IMR-90 (cell line): Measurements from ENCODE around the gene PDRG1. TPM values are rescaled to one million over a fixed set of nuclear protein-coding genes. Genes with fewer than 3 reads are reported as not detected.

Experiments used
- ATAC-seq: fragments of 200-7000 bp; cut with Tn5 transposase; 2 replicates; pipeline ENCODE4 v1.9.1; 2020; ENCODE audit warnings: low read depth, mild to moderate bottlenecking, moderate library complexity
- BruUV-seq: library from RNA; stranded (reverse); fragments of 400-500 nt; replicated peaks from 2 replicates; lab custom pipeline; 2021; lab: Mats Ljungman, UMichigan
- CTCF ChIA-PET: fragments of 300-600 bp; formaldehyde crosslinking; extraction: SDS; loops from one replicate; lab custom pipeline; 2021; ENCODE audit warnings: antibody characterized with exemption; lab: Yijun Ruan, JAX
- POLR2A ChIA-PET: fragments of 300-600 bp; sonication (Branson Sonifier 250); formaldehyde crosslinking; loops from one replicate; lab custom pipeline; 2022; ENCODE audit warnings: antibody characterized with exemption; ENCODE audit not compliant: unreplicated experiment; lab: Charles Lee
- DNase-seq: peaks from one replicate; pipeline ENCODE4 v3.0.0; 2013
- H2AFZ ChIP-seq: replicated peaks from 2 replicates; pipeline ENCODE3; 2013; ENCODE audit warnings: low read length, mild to moderate bottlenecking; ENCODE audit not compliant: poor library complexity
- H2AK5ac ChIP-seq: 2 replicates; pipeline ENCODE4 v1.6.1; 2013; ENCODE audit warnings: low read depth, low read length, inconsistent platforms
- H2AK9ac ChIP-seq: replicated peaks from 2 replicates; pipeline ENCODE3; 2013; ENCODE audit warnings: mild to moderate bottlenecking, low read depth, low read length, moderate library complexity; ENCODE audit not compliant: poor library complexity
- H2BK120ac ChIP-seq: 2 replicates; pipeline ENCODE4 v1.6.1; 2013; ENCODE audit warnings: low read depth, low read length, inconsistent platforms
- H2BK15ac ChIP-seq: 3 replicates; pipeline ENCODE4 v1.6.1; 2013; ENCODE audit warnings: low read depth, low read length, inconsistent platforms
- H2BK20ac ChIP-seq: 2 replicates; pipeline ENCODE4 v1.6.1; 2013; ENCODE audit warnings: low read depth, mild to moderate bottlenecking, inconsistent platforms, low read length, moderate library complexity
- H2BK5ac ChIP-seq: 2 replicates; pipeline ENCODE4 v1.6.1; 2013; ENCODE audit warnings: mild to moderate bottlenecking, low read depth, low read length, inconsistent platforms; ENCODE audit not compliant: poor library complexity, severe bottlenecking
- H3K14ac ChIP-seq: replicated peaks from 2 replicates; pipeline ENCODE4 v1.6.1; 2013; ENCODE audit warnings: low read depth, low read length, inconsistent platforms
- H3K18ac ChIP-seq: 2 replicates; pipeline ENCODE4 v1.6.1; 2013; ENCODE audit warnings: low read depth, low read length, control low read depth
- H3K23ac ChIP-seq: 2 replicates; pipeline ENCODE4 v1.6.1; 2013; ENCODE audit warnings: low read depth, low read length, inconsistent platforms
- H3K27ac ChIP-seq: 2 replicates; pipeline ENCODE4 v1.5.1; 2013; ENCODE audit warnings: mild to moderate bottlenecking, control low read depth, low read length; ENCODE audit not compliant: insufficient read depth
- H3K27me3 ChIP-seq: 2 replicates; pipeline ENCODE4 v1.6.1; 2013; ENCODE audit warnings: low read length; ENCODE audit not compliant: control insufficient read depth, insufficient read depth
- H3K36me3 ChIP-seq: 2 replicates; pipeline ENCODE4 v1.6.1; 2013; ENCODE audit warnings: low read length, mixed read lengths; ENCODE audit not compliant: control insufficient read depth, insufficient read depth
- H3K4ac ChIP-seq: 2 replicates; pipeline ENCODE4 v1.6.1; 2013; ENCODE audit warnings: low read depth, low read length, inconsistent platforms
- H3K4me1 ChIP-seq: 2 replicates; pipeline ENCODE4 v1.6.1; 2013; ENCODE audit warnings: low read length, mixed read lengths; ENCODE audit not compliant: control insufficient read depth, insufficient read depth
- H3K4me2 ChIP-seq: 2 replicates; pipeline ENCODE4 v1.6.1; 2013; ENCODE audit warnings: low read depth, mild to moderate bottlenecking, control low read depth, low read length, moderate library complexity
- H3K4me3 ChIP-seq: 2 replicates; pipeline ENCODE4 v1.5.1; 2013; ENCODE audit warnings: low read depth, mild to moderate bottlenecking, control low read depth, low read length, moderate library complexity; ENCODE audit not compliant: insufficient read depth
- H3K56ac ChIP-seq: 2 replicates; pipeline ENCODE4 v1.6.1; 2013; ENCODE audit warnings: low read length, inconsistent platforms; ENCODE audit not compliant: insufficient read depth; ENCODE audit errors: extremely low read depth
- H3K79me1 ChIP-seq, 2 experiments: 2 replicates each; pipeline ENCODE4 v1.6.1; 2013; ENCODE audit warnings: low read length in 2 of 2, inconsistent platforms in 1 of 2, low read depth in 1 of 2
- H3K9ac ChIP-seq: 2 replicates; pipeline ENCODE4 v1.6.1; 2013; ENCODE audit warnings: low read depth, low read length, control low read depth
- H3K9me1 ChIP-seq: 2 replicates; pipeline ENCODE4 v1.6.1; 2013; ENCODE audit warnings: low read length, inconsistent platforms; ENCODE audit not compliant: insufficient read depth
- H3K9me3 ChIP-seq: 2 replicates; pipeline ENCODE4 v1.6.1; 2013; ENCODE audit warnings: low read length; ENCODE audit not compliant: control insufficient read depth, insufficient read depth
- H4K20me1 ChIP-seq: 2 replicates; pipeline ENCODE4 v1.6.1; 2013; ENCODE audit warnings: low read length, inconsistent platforms; ENCODE audit not compliant: insufficient read depth
- H4K5ac ChIP-seq: 2 replicates; pipeline ENCODE4 v1.6.1; 2013; ENCODE audit warnings: mild to moderate bottlenecking, low read depth, low read length, control low read depth
- H4K8ac ChIP-seq, 2 experiments: 2 replicates each; pipeline ENCODE4 v1.6.1; 2013; ENCODE audit warnings: low read depth in 2 of 2, low read length in 2 of 2, control low read depth in 1 of 2, inconsistent platforms in 1 of 2
- H4K91ac ChIP-seq: 2 replicates; pipeline ENCODE4 v1.6.1; 2013; ENCODE audit warnings: low read depth, low read length, inconsistent platforms; ENCODE audit not compliant: insufficient read depth
- BHLHE40 ChIP-seq: fragments of 150-350 bp; IDR thresholded peaks from 2 replicates; pipeline ENCODE4 v1.6.1; 2016; ENCODE audit warnings: mild to moderate bottlenecking, low read depth, low read length
- CEBPB ChIP-seq: IDR thresholded peaks from 2 replicates; pipeline ENCODE4 v1.6.1; 2012; ENCODE audit warnings: low read depth, low read length, improper control_type of control experiment
- CHD1 ChIP-seq: IDR thresholded peaks from 2 replicates; pipeline ENCODE4 v1.6.1; 2012; ENCODE audit warnings: low read depth, low read length, improper control_type of control experiment
- CTCF ChIP-seq: conservative IDR thresholded peaks from 2 replicates; pipeline ENCODE4 v1.5.1; 2012; ENCODE audit warnings: mild to moderate bottlenecking, low read depth, low read length, improper control_type of control experiment
- FOS ChIP-seq: fragments of 150-350 bp; IDR thresholded peaks from 2 replicates; pipeline ENCODE4 v1.6.1; 2016; ENCODE audit warnings: low read depth, low read length
- MAFK ChIP-seq: IDR thresholded peaks from 2 replicates; pipeline ENCODE4 v1.6.1; 2012; ENCODE audit warnings: low read depth, low read length, improper control_type of control experiment
- MAZ ChIP-seq: IDR thresholded peaks from 2 replicates; pipeline ENCODE4 v1.6.1; 2012; ENCODE audit warnings: low read depth, mild to moderate bottlenecking, low read length, improper control_type of control experiment, moderate library complexity, borderline replicate concordance
- MXI1 ChIP-seq: IDR thresholded peaks from 2 replicates; pipeline ENCODE4 v1.6.1; 2012; ENCODE audit warnings: low read depth, mild to moderate bottlenecking, low read length, moderate library complexity, borderline replicate concordance
- NFE2L2 ChIP-seq: fragments of 150-350 bp; IDR thresholded peaks from 2 replicates; pipeline ENCODE4 v1.6.1; 2016; ENCODE audit warnings: low read depth, mild to moderate bottlenecking, low read length
- POLR2A ChIP-seq: IDR thresholded peaks from 2 replicates; pipeline ENCODE4 v1.6.1; 2012; ENCODE audit warnings: mild to moderate bottlenecking, low read depth, low read length
- RAD21 ChIP-seq: IDR thresholded peaks from 2 replicates; pipeline ENCODE4 v1.6.1; 2012; ENCODE audit warnings: low read length, improper control_type of control experiment
- RCOR1 ChIP-seq: IDR thresholded peaks from 2 replicates; pipeline ENCODE4 v1.6.1; 2012; ENCODE audit warnings: mild to moderate bottlenecking, low read length, improper control_type of control experiment; ENCODE audit not compliant: insufficient replicate concordance
- RFX5 ChIP-seq: IDR thresholded peaks from 2 replicates; pipeline ENCODE4 v1.8.0; 2012; ENCODE audit warnings: low read depth, mild to moderate bottlenecking, low read length, moderate library complexity
- SMC3 ChIP-seq: fragments of 150-350 bp; IDR thresholded peaks from 2 replicates; pipeline ENCODE4 v1.6.1; 2016; ENCODE audit warnings: low read depth, mild to moderate bottlenecking, antibody characterized with exemption, low read length, moderate library complexity
- WGBS, 2 experiments: methylation state at CpG; one replicate each; pipeline versions ENCODE4 v1.1.5 to v1.1.7; 2013; ENCODE audit warnings: missing lambda C conversion rate in 2 of 2; ENCODE audit not compliant: insufficient read length in 1 of 2; ENCODE audit errors: extremely low coverage in 2 of 2; 5-methylcytosine and 5-hydroxymethylcytosine counted together
- dilution Hi-C: fragments of 300-500 bp; cut with HindIII; formaldehyde crosslinking; loops from one replicate; pipeline ENCODE4 v1.14.3; 2018; ENCODE audit warnings: low sequenced_read_pairs; ENCODE audit not compliant: unreplicated experiment
- in situ Hi-C: fragments of 300-500 bp; cut with MboI; formaldehyde crosslinking; loops from 3 replicates; pipeline ENCODE4 v1.14.3; 2019; ENCODE audit warnings: low sequenced_read_pairs, inconsistent platforms, mixed read lengths
- intact Hi-C: fragments of 100-400 bp; cut with micrococcal nuclease; formaldehyde crosslinking; loops from 2 replicates; pipeline ENCODE4 v1.10.0; 2022
- polyA plus RNA-seq, 3 experiments: library from polyadenylated mRNA; depleted of rRNA; stranded (reverse); fragments of >200 nt; gene quantifications; 2 replicates each; pipeline ENCODE4 v1.2.3, GENCODE V29; 2012; ENCODE audit warnings: low replicate concordance in 1 of 3
- total RNA-seq: library from RNA; depleted of rRNA; stranded (reverse); fragments of >200 nt; gene quantifications from 2 replicates; pipeline ENCODE4 v1.2.3, GENCODE V29; 2012
- TF ChIP-seq, protein P1 (sequence below): fragments of 150-350 bp; IDR thresholded peaks from 2 replicates; pipeline ENCODE4 v1.6.1; 2017; ENCODE audit warnings: mild to moderate bottlenecking, antibody characterized with exemption, low read length, low read depth

The PDRG1 gene
- total and polyA plus RNA-seq, 2 of the 4 experiments (the other 2 are of a cell fraction), result 5.0 to 15.7 TPM

- no peaks in the 10 kb centered on the region for H3K36me3 ChIP-seq
- H4K8ac ChIP-seq, result no peak within 1 kb of the TSS
- TF ChIP-seq, protein P1, sequence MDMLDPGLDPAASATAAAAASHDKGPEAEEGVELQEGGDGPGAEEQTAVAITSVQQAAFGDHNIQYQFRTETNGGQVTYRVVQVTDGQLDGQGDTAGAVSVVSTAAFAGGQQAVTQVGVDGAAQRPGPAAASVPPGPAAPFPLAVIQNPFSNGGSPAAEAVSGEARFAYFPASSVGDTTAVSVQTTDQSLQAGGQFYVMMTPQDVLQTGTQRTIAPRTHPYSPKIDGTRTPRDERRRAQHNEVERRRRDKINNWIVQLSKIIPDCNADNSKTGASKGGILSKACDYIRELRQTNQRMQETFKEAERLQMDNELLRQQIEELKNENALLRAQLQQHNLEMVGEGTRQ, result no peak
- TF ChIP-seq FOS (no peak), MXI1 (no peak), CEBPB (no peak), NFE2L2 (no peak), SMC3 (no peak), CTCF (no peak), CHD1 (no peak), MAZ (no peak), MAFK (no peak), POLR2A (no peak), RCOR1 (no peak), RAD21 (no peak), BHLHE40 (no peak), RFX5 (no peak)
- no peak for DNase-seq
- no peaks in the 10 kb centered on the region for H3K9me3 ChIP-seq
- H2AFZ ChIP-seq, result peak within 1 kb of the TSS; percentile 83
- peaks cover 6% of the 10 kb centered on the region; the same call in 1 of the 2 replicates for H4K20me1 ChIP-seq
- intact Hi-C loops, result no loop called here
- no peak within 1 kb of the TSS for H3K14ac ChIP-seq
- no peaks in the 10 kb centered on the region for H3K79me1 ChIP-seq
- POLR2A ChIA-PET, result no interaction called here
- dilution Hi-C loops, result no loop called here
- H2BK120ac ChIP-seq, result no peak within 1 kb of the TSS
- in situ Hi-C loops, result no loop called here
- ATAC-seq, result no peak; the same call in 1 of the 2 replicates
- H3K4me2 ChIP-seq, result peak within 1 kb of the TSS; percentile 50; the same call in 1 of the 2 replicates
- H3K4ac ChIP-seq, result no peak within 1 kb of the TSS
- H2BK20ac ChIP-seq, result no peak within 1 kb of the TSS
- no peaks in the 10 kb centered on the region for H3K9me1 ChIP-seq
- 3% methylated on average over 7 of the region's 38 CpGs; no CpG with 5 or more reads in 1 of the 2 experiments for WGBS, 2 experiments
- no peak within 1 kb of the TSS for H3K18ac ChIP-seq
- CTCF ChIA-PET, result no interaction called here
- no peak within 1 kb of the TSS for H3K27ac ChIP-seq
- no peak within 1 kb of the TSS for H3K9ac ChIP-seq
- H2BK5ac ChIP-seq, result no peak within 1 kb of the TSS
- H3K23ac ChIP-seq, result no peak within 1 kb of the TSS
- no peak within 1 kb of the TSS for H4K91ac ChIP-seq
- no peak within 1 kb of the TSS for H2BK15ac ChIP-seq
- H2AK5ac ChIP-seq, result no peak within 1 kb of the TSS
- H3K27me3 ChIP-seq, result peaks cover 36% of the 10 kb centered on the region
- H4K5ac ChIP-seq, result no peak within 1 kb of the TSS
- H3K56ac ChIP-seq, result no peak within 1 kb of the TSS
- H2AK9ac ChIP-seq, result peak within 1 kb of the TSS; percentile 75
- H3K4me3 ChIP-seq, result no peak within 1 kb of the TSS
- BruUV-seq, result no TSS peak
- no peaks in the 10 kb centered on the region; the same call in 1 of the 2 replicates for H3K4me1 ChIP-seq
These were observed 16.0 kb upstream of the PDRG1 start, which contains the start of gene XKR7 for GRCh38 chr20:31967830-31968249. XKR7 (plus strand) TSS chr20:31968151; CDS start chr20:31968176, 25 bp downstream.
